GM12865 (cell line): ENCODE results near the gene SLC4A7.

ENCODE experiments used
- DNase-seq: peaks from one replicate; pipeline ENCODE4 v3.0.0; 2010; ENCODE audit warnings: low read depth
- H3K4me3 ChIP-seq: 2 replicates; pipeline ENCODE4 v1.5.1; 2011; ENCODE audit warnings: mild to moderate bottlenecking, low read depth, low read length, control low read depth
- CTCF ChIP-seq: IDR thresholded peaks from 2 replicates; pipeline ENCODE4 v1.5.1; 2011; ENCODE audit warnings: low read length, control low read depth, low read depth, inconsistent platforms; ENCODE audit not compliant: insufficient read depth; ENCODE audit errors: missing control alignments

Gene SLC4A7

GRCh38 chr3:27360113-27361078, 123.8 kb downstream of the SLC4A7 start:
- no peak for DNase-seq
- TF ChIP-seq CTCF = no peak
- H3K4me3 ChIP-seq = no peak overlapping the region

GRCh38 chr3:27358372-27358771, 125.8 kb downstream of the SLC4A7 start:
- DNase-seq = no peak
- H3K4me3 ChIP-seq = no peak overlapping the region
- no peak for TF ChIP-seq CTCF

GRCh38 chr3:27357665-27358258, 126.4 kb downstream of the SLC4A7 start:
- peak; percentile 76 for DNase-seq
- TF ChIP-seq CTCF = peak; percentile 76

GRCh38 chr3:27356976-27357375, 127.2 kb downstream of the SLC4A7 start:
- no peak overlapping the region for H3K4me3 ChIP-seq
- no peak for TF ChIP-seq CTCF
- DNase-seq = no peak

More at GRCh38 chr3:27357665-27358258, 126.4 kb downstream of the SLC4A7 start:
- no peak overlapping the region for H3K4me3 ChIP-seq

GRCh38 chr3:27354588-27355203, 129.5 kb downstream of the SLC4A7 start:
- TF ChIP-seq CTCF = no peak
- no peak overlapping the region for H3K4me3 ChIP-seq
- DNase-seq = no peak

GRCh38 chr3:27354161-27354560, 130.0 kb downstream of the SLC4A7 start:
- no peak for TF ChIP-seq CTCF
- no peak overlapping the region for H3K4me3 ChIP-seq
- no peak for DNase-seq
